Fibroblast of upper back skin (primary cell): Measurements from ENCODE around the gene ENPP7.
"Not testable (repeated sequence)": the region's sequence is repeated elsewhere in the genome, so short reads cannot be mapped to it uniquely, and the experiment has no call there.

Experiments
- DNase-seq: peaks from one replicate; pipeline ENCODE4 v3.0.0-alpha.2; 2013

Gene ENPP7

GRCh38 chr17:79750650-79751545 is 20.2 kb downstream of the ENPP7 start:
- DNase-seq = no peak

DNA sequence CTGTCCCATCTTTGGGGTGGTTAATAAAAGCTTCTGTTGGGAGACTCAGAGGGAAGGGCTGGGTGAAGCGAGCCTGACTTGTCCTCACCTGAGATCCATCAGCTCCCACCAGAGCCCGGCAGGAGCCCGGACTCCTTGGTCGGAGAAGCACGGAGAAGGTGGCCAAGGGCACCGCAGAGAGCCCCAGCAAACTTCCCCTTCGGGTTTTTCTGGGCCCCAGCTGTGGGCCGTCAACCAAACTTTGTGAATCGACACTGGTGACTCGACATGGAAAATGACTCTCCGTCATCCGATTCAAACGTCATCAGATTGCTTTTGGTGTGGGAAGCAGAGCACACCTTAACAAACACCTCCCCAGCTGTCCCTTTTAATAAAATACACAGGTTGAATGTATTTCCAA is 21.4 kb downstream of the ENPP7 start:
- DNase-seq = no peak

DNA sequence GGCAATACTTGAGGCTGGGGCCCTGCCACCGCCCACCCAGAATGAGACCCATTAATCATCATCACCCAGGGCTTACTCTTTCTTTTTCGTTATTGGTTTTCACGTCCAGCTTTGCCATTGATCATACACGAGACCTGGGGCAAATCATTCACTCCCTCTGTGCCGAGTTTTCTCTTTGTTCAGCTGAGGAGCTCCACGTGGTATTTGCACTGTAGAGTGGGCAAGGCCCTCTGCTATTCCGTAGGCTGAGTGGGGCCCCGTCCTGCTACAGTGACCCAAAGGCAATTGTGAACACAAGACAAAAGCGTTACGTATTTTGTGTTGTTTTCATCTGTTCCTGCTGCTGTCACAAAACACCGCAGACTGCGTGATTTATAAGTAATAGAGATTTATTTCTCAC is 23.6 kb downstream of the ENPP7 start:
- no peak for DNase-seq

DNA sequence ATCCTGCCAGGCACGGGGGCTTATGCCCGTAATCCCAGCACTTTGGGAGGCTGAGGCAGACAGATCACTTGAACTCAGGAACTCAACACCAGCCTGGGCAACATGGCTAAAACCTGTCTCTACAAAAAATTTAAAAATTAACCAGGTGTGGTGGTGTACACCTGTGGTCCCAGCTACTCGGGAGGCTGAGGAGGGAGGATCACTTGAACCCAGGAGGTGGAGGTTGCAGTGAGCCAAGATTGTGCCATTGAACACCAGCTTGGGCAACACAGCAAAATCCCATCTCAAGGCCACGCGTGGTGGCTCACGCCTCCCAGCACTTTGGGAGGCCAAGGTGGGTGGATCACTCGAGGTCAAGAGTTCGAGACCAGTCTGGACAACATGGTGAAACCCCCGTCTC is 24.2 kb downstream of the ENPP7 start:
- not testable (repeated sequence) for DNase-seq

GRCh38 chr17:79755591-79755990 is 24.8 kb downstream of the ENPP7 start:
- no peak for DNase-seq

GRCh38 chr17:79757140-79757745 is 26.5 kb downstream of the ENPP7 start:
- DNase-seq = no peak

GRCh38 chr17:79758271-79758670 is 27.5 kb downstream of the ENPP7 start:
- DNase-seq = no peak

GRCh38 chr17:79760197-79760906 is 29.6 kb downstream of the ENPP7 start:
- no peak for DNase-seq

GRCh38 chr17:79761894-79762589 is 31.3 kb downstream of the ENPP7 start:
- DNase-seq = no peak

- no peak for DNase-seq
These were observed 35.0 kb downstream of the ENPP7 start for GRCh38 chr17:79765708-79766107.

- DNase-seq = no peak
These were observed 39.1 kb downstream of the ENPP7 start for GRCh38 chr17:79769570-79770506.

- no peak for DNase-seq
These were observed 40.5 kb downstream of the ENPP7 start for GRCh38 chr17:79771276-79771675.

DNA sequence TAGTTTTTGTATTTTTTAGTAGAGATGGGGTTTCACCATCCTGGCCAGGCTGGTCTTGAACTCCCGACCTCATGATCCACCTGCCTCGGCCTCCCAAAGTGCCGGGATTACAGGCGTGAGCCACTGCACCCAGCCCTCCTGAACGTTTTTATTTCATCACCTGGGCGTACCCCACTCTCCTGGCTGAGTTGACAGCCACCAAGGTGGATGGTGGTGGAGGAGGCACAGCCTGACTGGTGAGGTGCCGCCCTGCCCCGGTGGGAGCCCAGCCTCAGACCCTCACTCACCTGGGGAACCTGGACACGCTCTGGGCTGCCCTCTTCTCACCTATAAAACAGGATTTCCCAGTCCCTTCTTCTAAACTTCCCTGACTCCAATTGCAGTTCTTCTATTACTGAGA is 42.0 kb downstream of the ENPP7 start:
- not testable (repeated sequence) for DNase-seq

GRCh38 chr17:79774561-79774975 is 43.8 kb downstream of the ENPP7 start:
- DNase-seq = no peak

DNA sequence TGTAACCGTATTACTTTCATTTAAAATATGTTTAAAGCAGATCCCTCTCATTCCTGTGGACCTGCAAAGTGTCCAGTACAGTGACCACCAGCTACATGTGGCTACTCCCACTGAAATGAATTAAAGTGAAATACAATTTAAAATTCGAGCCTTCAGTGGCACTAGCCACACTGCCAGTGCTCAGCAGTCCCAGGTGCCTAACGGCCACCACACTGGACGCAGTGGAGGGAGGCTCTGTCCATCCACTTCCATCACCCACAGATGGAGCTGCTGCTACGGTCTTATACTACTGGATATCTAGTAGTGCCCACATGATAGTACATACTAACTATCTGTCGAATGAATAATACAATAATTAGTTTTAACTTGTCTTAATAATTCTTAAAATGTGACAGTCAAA is 44.9 kb downstream of the ENPP7 start:
- no peak for DNase-seq

- DNase-seq = no peak
These were observed 45.8 kb downstream of the ENPP7 start for GRCh38 chr17:79776376-79777119.

GRCh38 chr17:79777120-79777893 is 46.6 kb downstream of the ENPP7 start:
- peak; percentile 70 for DNase-seq

GRCh38 chr17:79777894-79778503 is 47.3 kb downstream of the ENPP7 start, which contains the start of gene CBX2:
Gene CBX2, plus strand, starts transcription at chr17:79778148. Its CDS starts 88 bp downstream, at chr17:79778236.
- peak; percentile 72 for DNase-seq

- DNase-seq = peak; percentile 18
These were observed 47.9 kb downstream of the ENPP7 start for GRCh38 chr17:79778504-79779083.
